H1 (cell line): ENCODE data around the gene CUL4A. TPM values are rescaled to one million over a fixed set of nuclear protein-coding genes. Genes with fewer than 3 reads are reported as not detected.

Source experiments
- BACH1 ChIP-seq: IDR thresholded peaks from 2 replicates; pipeline ENCODE4 v1.6.1; 2012; ENCODE audit warnings: low read length, improper control_type of control experiment
- BCL11A ChIP-seq, 2 experiments: IDR thresholded peaks; one replicate each; pipeline ENCODE4 v1.6.1; 2011; ENCODE audit warnings: low read depth in 2 of 2, low read length in 2 of 2, mild to moderate bottlenecking in 2 of 2
- BRCA1 ChIP-seq: IDR thresholded peaks from 2 replicates; pipeline ENCODE4 v1.6.1; 2012; ENCODE audit warnings: low read depth, low read length, improper control_type of control experiment
- CBX8 ChIP-seq: fragments of 300-800, 300-1000 bp; sonication (generic); IDR thresholded peaks from 2 replicates; pipeline ENCODE4 v1.7.1; 2016; ENCODE audit warnings: low read depth, low read length, borderline replicate concordance
- CREB1 ChIP-seq: IDR thresholded peaks from 2 replicates; pipeline ENCODE4 v1.6.1; 2012; ENCODE audit warnings: inconsistent platforms
- EGR1 ChIP-seq: IDR thresholded peaks from 2 replicates; pipeline ENCODE4 v1.6.1; 2011; ENCODE audit warnings: low read depth, low read length, borderline replicate concordance
- GABPA ChIP-seq: IDR thresholded peaks from 2 replicates; pipeline ENCODE4 v1.6.1; 2011; ENCODE audit warnings: mild to moderate bottlenecking, low read length, moderate library complexity, borderline replicate concordance; ENCODE audit not compliant: insufficient read depth
- GTF2F1 ChIP-seq: IDR thresholded peaks from 2 replicates; pipeline ENCODE4 v1.6.1; 2012; ENCODE audit warnings: low read depth, low read length, improper control_type of control experiment, borderline replicate concordance
- HDAC2 ChIP-seq, 2 experiments: fragments of 300-600 bp in 1 of 2; sonication (generic) in 1 of 2; IDR thresholded peaks; 2 replicates each; pipeline ENCODE4 v1.6.1; 2011 to 2012; ENCODE audit warnings: low read depth in 2 of 2, low read length in 2 of 2, mild to moderate bottlenecking in 2 of 2, moderate library complexity in 2 of 2, borderline replicate concordance in 1 of 2, inconsistent platforms in 1 of 2
- KDM5A ChIP-seq: fragments of 200-600 bp; IDR thresholded peaks from 2 replicates; pipeline ENCODE4 v1.7.1; 2012; ENCODE audit warnings: mild to moderate bottlenecking, low read length, inconsistent platforms, mixed read lengths
- PHF8 ChIP-seq: fragments of 200-600 bp; sonication (generic); conservative IDR thresholded peaks from 2 replicates; pipeline ENCODE4 v1.7.1; 2012; ENCODE audit warnings: low read depth, mild to moderate bottlenecking, inconsistent platforms, low read length, moderate library complexity
- POLR2AphosphoS5 ChIP-seq: IDR thresholded peaks from 2 replicates; pipeline ENCODE4 v1.6.1; 2011; ENCODE audit warnings: low read depth, low read length
- POU5F1 ChIP-seq: IDR thresholded peaks from 2 replicates; pipeline ENCODE4 v1.6.1; 2011; ENCODE audit warnings: low read depth, mild to moderate bottlenecking, low read length, moderate library complexity
- SP1 ChIP-seq: IDR thresholded peaks from 2 replicates; pipeline ENCODE4 v1.6.1; 2011; ENCODE audit warnings: low read depth, low read length
- SP4 ChIP-seq: IDR thresholded peaks from 2 replicates; pipeline ENCODE4 v1.6.1; 2012; ENCODE audit warnings: low read length, inconsistent platforms
- TAF1 ChIP-seq: IDR thresholded peaks from 2 replicates; pipeline ENCODE4 v1.6.1; 2011; ENCODE audit warnings: mild to moderate bottlenecking, low read depth, low read length
- polyA plus RNA-seq, 7 experiments: library from polyadenylated mRNA; depleted of rRNA in 3 of 7; stranded (reverse) in 5 of 7; unstranded in 2 of 7; fragments of >200 nt in 5 of 7; fragments of 200-250 nt in 2 of 7; gene quantifications; 1 replicate in 5 of 7; 2 replicates in 1 of 7; 4 replicates in 1 of 7; pipeline versions ENCODE4 v1.2.1 to v1.2.3, GENCODE V29; 2011 to 2013; ENCODE audit warnings: missing spikeins in 2 of 7, mixed read lengths in 2 of 7
- total RNA-seq: library from RNA; stranded (reverse); fragmentation: NEBNext Ultra II Directional; extraction: Animal tissue kit (Norgen Biotek cat#: 25700); gene quantifications from 2 replicates; pipeline ENCODE4 v1.2.1, GENCODE V29; 2021
- TF ChIP-seq, protein P1 (sequence below): IDR thresholded peaks from 2 replicates; pipeline ENCODE4 v1.6.1; 2012; ENCODE audit warnings: low read length, inconsistent platforms
- TF ChIP-seq, protein P2 (sequence below): IDR thresholded peaks from 2 replicates; pipeline ENCODE4 v1.6.1; 2012; ENCODE audit warnings: inconsistent platforms
- TF ChIP-seq, protein P3 (sequence below): IDR thresholded peaks from 2 replicates; pipeline ENCODE4 v1.6.1; 2011; ENCODE audit warnings: low read length, improper control_type of control experiment

CUL4A gene
- total and polyA plus RNA-seq, 2 of the 8 experiments (the other 6 are each of a cell fraction or from before 2014, with no cell fraction given): 54.7 to 101 TPM

DNA sequence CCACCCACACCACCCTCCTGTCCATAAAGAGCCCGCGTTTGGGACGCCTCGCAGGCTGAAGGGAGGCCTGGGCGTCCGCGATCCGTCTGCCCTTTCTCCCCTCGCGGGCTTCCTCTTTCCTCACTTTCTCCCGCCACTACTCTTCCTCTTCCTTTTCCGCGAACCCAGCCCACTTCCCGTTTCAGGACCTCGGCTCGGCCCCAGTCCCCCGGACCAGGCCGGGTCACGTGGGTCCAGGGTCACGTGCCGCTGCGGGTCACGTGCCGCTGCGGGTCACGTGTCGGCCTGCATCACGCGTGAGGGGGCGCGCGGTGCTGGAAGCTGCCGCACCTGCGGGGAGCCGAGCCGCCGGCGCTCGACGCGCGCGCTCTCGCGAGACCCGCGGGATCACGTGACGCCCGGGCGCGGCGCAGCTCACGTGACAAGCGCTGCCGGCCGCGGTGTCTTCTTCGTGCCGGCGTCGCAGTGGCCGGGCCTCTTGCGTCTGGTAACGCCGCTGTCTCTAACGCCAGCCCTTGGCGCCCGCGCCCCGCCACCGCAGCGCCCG is 87.5 kb downstream of the CUL4A start, which contains the start of gene LAMP1 (continued):
- TF ChIP-seq, protein P1, sequence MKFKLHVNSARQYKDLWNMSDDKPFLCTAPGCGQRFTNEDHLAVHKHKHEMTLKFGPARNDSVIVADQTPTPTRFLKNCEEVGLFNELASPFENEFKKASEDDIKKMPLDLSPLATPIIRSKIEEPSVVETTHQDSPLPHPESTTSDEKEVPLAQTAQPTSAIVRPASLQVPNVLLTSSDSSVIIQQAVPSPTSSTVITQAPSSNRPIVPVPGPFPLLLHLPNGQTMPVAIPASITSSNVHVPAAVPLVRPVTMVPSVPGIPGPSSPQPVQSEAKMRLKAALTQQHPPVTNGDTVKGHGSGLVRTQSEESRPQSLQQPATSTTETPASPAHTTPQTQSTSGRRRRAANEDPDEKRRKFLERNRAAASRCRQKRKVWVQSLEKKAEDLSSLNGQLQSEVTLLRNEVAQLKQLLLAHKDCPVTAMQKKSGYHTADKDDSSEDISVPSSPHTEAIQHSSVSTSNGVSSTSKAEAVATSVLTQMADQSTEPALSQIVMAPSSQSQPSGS: 0 out of 2 replicates have a peak, but pooled peaks have one; percentile 41
- peak; percentile 96 for TF ChIP-seq BRCA1
- peak; percentile 92 for TF ChIP-seq KDM5A
- TF ChIP-seq, protein P2, sequence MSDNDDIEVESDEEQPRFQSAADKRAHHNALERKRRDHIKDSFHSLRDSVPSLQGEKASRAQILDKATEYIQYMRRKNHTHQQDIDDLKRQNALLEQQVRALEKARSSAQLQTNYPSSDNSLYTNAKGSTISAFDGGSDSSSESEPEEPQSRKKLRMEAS: peak; percentile 100
- peak; percentile 100 for TF ChIP-seq SP4
- TF ChIP-seq, protein P3, sequence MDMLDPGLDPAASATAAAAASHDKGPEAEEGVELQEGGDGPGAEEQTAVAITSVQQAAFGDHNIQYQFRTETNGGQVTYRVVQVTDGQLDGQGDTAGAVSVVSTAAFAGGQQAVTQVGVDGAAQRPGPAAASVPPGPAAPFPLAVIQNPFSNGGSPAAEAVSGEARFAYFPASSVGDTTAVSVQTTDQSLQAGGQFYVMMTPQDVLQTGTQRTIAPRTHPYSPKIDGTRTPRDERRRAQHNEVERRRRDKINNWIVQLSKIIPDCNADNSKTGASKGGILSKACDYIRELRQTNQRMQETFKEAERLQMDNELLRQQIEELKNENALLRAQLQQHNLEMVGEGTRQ: peak; percentile 100
- peak; percentile 93 for TF ChIP-seq EGR1
- no peak for TF ChIP-seq CBX8
- peak; percentile 86 for TF ChIP-seq CREB1
- TF ChIP-seq PHF8: 0 out of 2 replicates have a peak, but pooled peaks have one; percentile 63
- peak; percentile 84 for TF ChIP-seq BACH1
- 0 out of 2 replicates have a peak, but pooled peaks have one; percentile 44 for TF ChIP-seq SP1
- no peak for TF ChIP-seq BCL11A (IDR thresholded peaks at IDR 0.05; ENCODE audit: low read depth in 2 of 2, low read length in 2 of 2)
- peak; percentile 95 for TF ChIP-seq GTF2F1
- TF ChIP-seq HDAC2 (IDR thresholded peaks at IDR 0.05; ENCODE audit: borderline replicate concordance in 1 of 2, low read depth in 2 of 2, low read length in 2 of 2): peak; percentile 28 to 63; a peak in 2 of 4 replicates
- peak; percentile 79; the same call in 1 of the 2 replicates for TF ChIP-seq POLR2AphosphoS5
- peak; percentile 70 for TF ChIP-seq TAF1
- no peak for TF ChIP-seq GABPA
- TF ChIP-seq POU5F1: peak; percentile 83; the same call in 1 of the 2 replicates
